GM19023 (cell line): ENCODE measurements around the gene RNU1-4.
"Not testable (repeated sequence)": the region's sequence is repeated elsewhere in the genome, so short reads cannot be mapped to it uniquely, and the experiment has no call there.

Source experiments
- ATAC-seq: cut with Tn5 transposase; IDR thresholded peaks from one replicate; pipeline ENCODE4 v1.9.1; 2021; ENCODE audit warnings: mild to moderate bottlenecking, moderate library complexity; ENCODE audit not compliant: unreplicated experiment

RNU1-4 gene

DNA sequence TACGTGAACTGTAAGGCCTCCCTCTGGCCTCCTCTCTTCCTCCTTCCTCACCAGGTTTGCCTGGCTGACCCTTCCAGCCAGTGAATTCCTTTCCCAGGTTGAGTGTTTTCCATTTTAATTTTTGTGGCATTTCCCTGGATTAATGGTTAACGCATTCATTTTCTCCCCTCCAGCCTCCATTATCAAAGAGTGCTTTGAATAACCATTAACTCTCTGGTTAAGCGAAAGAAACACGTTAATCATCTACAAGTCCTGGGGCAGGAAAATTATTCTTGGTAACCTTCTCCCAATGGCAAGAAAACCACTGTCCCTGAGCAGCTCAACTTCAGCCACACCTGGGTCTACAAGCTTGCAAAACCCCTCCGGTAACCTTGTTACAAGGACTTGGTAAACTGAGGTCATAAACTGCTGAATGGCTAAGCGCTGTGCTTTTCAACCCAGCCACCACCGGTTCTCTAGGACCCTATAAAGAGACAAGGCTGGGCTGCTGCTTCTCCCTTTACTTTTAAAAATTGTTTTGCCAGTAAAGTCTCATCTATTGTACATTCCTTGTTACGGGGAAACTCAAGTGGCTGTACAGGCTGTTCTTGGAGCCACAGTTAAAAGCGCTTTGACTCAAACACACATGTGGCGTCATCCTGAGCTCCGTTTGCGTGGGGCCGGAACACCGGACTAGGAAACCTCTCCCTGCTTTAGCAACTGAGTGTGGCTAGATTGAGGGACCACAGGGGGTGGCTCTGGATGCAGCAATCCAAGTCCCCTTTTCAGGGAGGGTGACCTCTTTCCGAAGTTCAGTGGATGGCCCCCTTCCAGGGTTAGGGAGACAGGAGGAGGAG, 24.7 kb downstream of the RNU1-4 start:
- ATAC-seq, result not testable (repeated sequence)

DNA sequence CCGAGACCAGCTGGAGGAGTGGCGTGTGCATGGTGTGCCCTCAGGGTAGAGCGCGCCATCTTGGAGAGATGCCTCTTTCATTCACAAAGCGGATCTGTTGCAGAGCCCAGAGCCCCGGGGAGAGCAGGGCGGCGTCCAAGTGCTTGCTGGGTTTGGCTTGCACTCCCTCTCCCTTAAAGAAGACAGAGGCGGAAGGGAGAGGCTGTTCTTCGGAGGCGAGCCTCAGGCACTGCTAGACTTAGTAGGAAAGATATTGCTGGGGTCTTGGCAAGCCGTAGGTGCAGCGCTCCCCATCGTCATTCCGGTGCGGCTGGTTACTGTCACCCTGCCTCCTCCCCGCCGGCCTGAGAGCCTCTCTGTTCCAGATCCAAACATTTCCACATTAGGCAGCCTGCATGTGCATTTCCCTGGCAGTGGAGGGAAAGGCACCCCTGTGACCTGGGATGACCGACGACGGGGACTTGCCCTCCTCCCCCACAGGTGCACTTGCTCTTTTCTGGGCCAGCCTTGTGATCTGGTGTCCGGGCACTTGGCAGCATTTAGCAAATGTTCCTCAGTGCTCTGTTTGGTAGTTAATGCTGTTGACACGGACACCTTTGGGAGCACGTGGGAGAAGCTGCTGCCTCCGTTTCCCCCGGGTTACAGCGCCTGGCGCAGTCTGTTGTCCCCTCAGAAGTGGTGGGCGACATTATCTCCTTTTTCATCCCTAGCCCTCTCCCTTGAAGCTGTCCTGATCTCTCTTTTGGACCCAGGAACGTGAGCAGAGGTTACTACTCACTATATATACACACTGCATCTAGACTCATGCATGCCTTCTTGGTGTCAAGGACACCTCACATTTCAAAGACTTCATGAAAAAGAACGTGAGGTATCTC, 25.7 kb downstream of the RNU1-4 start:
- not testable (repeated sequence) for ATAC-seq

DNA sequence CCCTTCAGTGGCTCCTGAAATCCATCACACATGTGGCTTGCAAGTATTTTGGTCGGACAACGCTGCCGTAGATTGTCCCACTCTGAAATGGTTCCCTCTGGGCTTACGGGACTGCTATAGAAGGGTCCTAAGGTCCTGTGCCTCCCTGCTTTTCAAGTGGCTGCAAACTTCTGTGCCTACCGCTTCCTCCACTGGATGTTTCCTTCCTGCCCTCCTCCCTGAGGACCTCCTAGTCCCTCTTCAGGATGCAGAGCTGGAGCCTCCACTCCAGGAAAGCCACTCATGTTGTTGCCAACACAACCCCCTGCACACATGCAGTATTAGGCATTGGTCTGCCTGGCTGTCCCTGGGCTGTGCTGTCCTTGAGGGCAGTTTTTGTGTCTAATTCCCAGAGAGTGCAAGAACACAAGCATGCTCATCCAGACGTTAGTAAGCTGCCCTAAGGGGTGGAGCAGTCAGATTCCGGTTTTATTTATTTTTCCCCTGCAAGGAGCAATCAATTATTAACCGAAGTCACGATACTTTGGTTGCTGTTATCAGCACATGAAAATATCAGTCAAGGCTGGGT, 26.5 kb downstream of the RNU1-4 start:
- ATAC-seq, result not testable (repeated sequence)

DNA sequence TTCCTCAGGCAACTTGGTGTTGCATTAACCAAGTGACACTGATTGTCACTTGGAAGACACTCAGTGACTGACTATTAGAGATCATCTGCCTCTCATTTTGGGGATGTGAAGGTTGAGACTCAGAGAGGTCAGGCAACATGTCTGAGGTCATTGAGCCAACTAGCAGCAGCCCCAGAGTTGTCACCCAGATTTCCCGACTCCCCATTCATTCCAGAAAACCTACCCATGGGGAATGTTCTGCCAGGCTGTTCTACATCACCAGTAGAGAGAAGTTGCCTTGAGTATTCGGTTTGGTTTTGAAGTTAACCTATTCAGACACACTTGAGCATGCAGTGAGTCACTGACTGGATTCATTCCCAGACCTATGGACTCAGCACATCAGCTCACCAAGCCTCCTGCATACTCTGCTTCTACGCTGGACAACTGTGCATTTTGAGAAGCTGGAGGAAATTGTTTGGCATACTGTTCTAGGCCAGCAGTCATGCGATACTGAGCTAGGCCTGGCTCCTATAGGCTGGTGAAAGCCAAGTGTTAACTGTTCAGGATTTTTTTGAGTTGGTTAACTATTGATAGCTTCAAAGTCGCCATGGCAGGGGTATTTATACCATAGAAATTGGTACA, 29.9 kb downstream of the RNU1-4 start:
- not testable (repeated sequence) for ATAC-seq

DNA sequence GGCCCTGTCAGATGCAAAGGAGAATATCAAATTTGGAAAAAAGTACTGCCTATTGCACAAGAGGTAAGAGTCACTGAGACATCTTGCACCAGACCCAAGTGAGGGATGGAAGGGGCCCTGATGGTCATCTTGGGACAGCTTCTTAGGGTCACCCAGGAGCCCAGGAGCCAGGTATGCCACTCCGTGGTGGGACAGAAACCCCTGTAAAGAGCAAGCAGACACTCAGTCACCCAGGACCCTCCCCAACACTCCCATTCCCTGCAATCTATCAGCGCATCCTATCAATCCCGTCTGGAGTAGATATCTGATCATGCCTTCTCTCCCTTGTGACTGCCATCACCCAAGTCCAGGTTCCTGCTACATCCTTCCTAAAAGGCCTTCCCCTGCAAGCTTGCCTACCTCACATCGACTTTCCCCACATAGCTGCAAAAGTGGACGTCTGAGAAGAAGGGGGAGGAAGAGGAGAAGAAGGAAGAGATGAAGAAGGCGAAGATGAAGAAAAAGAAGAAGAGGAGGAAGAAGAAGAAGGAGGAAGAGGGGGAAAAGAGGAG, 30.7 kb downstream of the RNU1-4 start:
- ATAC-seq, result not testable (repeated sequence)

DNA sequence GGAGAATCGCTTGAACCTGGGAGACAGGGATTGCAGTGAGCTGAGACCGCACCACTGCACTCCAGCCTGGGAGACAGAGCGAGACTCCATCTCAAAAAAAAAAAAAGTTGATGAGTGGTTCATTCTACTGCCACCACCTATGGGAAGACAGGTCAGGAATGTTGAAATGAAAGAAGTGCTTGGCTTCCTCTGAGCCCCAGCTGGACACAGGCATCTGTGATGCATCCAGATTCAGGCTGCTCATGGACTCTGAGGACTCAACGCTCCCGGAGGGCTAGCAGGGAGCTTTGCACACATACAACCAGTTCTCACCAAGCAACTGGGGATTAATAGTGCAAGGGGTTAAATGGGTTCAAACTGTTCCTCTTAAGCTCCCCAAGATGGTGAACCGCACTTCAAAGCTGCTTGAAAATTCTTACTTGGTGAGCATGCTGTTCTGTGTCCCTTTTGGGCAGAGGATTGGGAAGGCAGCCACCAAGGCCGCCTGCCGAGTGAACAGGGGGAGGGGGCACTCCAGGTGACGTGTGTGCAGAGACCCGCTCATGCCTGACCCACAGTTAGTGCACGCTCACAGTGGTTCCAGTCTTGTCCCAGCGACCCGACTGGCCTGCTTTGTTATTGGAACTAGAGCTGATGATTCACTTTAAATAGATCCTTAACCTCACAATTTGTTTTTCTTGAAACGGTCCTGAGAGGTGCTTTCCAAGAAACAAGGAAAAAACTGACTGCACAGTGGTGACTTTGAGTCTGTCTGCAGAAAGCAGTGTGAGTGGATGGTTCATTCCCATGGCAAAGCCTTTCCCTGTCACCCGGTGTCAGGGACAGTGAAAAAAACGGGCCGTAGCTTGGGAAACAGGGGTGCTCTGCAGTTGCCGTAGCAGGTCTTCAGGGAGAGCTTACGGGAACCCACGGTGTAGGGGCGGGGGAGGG, 32.2 kb downstream of the RNU1-4 start:
- not testable (repeated sequence) for ATAC-seq

DNA sequence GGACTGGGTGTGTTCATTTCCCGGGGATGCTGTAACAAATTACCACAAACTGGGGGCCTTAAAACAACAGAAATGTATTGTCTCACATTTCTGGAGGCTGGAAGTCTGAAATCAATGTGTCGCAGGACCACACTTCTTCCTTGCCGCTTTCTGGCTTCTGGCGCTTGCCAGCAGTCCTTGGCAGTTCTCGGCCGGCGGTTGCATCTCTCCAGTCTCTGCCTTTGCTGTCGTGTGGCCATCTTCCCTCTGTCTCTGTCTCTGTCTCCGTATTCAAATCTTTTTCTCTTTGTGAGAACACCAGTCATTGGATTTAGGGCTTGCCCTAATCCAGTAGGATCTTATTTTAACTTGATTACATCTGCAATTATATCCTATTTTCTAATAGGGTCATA, 32.9 kb downstream of the RNU1-4 start:
- ATAC-seq, result not testable (repeated sequence)

DNA sequence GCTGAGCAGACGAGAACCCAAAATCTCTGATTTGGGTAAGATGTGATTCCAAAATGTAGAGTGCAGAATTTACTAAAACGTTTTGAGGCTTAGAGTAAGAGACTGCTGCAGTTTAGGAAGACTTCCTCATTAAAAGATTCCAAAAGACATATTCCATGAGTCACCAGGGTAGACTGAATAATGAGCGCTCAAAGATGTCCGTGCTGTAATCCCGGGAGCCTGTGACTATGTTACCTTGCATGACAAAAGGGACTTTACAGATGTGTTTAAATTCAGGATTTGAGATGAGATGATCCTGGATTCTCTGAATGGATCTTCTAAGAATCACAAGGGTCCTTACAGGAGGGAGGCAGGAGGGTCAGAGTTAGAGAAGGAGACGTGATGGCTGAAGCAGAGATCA, 33.4 kb downstream of the RNU1-4 start:
- not testable (repeated sequence) for ATAC-seq

DNA sequence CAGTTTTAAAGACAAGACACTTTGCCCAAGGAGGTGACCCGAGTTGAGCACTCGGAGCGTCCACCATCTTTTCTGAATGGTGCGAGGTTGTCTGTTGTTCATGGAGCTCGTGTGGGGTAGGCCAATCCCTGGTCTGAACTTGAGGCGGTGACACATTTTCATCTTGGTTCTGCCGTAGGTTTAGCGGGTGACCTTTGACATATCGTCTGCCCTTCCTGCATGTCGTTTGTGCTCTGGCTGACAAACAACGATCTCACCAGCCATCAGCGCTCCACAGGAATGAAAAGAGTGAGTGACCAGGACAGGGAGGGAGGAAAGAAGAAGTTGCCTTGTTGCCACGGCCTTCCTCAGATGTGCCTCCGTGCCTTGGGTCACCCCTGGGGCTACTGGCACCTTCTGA, 34.5 kb downstream of the RNU1-4 start:
- not testable (repeated sequence) for ATAC-seq

DNA sequence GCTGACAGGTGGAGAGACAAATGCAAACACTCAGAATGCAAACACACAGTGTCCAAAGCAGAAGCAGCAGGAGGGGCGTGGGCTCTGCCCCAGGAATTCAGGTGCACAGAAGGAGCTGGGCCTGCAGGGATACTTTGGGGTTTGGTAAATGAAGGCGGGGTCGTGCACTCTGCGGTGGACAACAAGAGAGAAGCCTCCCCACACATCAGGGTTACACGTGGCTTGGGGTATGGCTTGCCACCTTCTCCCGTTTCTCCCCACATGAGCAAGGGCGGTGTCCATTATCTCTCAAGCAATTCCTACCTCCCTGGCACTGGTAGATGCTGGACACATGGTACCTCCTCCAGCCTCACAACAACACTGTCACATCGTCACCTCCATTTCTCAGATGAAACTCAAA, 35.0 kb downstream of the RNU1-4 start:
- not testable (repeated sequence) for ATAC-seq

DNA sequence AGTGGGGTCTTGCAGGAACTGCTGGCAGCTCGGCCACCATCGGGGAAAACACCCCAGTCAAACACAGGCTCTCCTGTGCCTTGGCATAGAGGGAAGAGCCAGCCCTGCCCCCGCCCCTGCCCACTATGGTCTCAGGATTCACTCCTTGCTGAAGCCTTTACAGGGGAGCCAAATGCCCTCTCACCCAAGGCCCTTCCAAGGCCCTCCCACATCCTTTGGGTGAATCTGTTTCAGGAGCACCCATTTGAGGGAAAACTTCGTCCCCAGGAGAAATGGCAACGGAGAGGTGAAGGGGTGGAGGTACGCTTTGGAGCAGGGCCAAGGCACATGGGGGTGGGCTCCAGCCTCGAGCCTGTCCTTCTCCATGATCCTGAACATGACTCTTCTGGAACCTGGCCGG, 35.9 kb downstream of the RNU1-4 start:
- ATAC-seq, result not testable (repeated sequence)

DNA sequence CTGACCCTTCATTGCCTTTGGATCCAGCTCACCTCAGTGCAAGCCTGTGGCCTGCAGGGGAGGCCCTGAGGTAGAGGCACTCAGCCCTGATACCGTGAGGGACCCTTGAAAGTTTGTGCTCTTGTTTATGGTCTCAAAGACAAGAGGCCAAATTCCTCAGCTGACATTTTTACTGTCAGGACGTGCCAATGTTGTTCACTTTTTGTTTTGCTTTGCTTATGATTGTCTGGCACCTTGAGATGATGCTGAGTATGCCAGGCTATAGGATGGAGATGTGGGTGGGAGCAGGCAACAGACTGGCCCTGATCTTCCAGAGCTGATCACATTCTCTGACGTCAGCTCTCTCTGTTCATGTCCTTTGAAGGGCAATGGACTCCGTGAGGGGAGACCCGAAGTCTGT, 36.5 kb downstream of the RNU1-4 start:
- not testable (repeated sequence) for ATAC-seq

DNA sequence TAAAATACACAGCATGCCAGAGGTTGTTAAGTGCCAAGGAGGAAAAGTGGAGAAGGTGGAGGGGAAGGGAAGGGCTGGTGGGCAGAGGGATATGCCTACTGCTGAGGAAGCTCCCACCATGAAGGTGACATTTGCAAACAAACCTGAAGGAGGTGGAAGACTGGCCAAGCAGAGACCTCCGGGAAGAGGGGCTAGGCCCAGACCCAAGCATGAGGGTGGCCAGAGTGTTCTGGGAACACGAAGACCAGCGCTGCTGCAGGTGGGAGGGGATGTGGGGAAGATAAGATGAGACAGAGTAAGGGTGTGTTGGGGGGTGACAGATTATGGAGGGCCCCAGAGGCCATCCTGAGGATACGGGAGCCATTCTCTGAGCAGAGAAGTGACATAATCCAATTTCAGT, 37.5 kb downstream of the RNU1-4 start:
- not testable (repeated sequence) for ATAC-seq

DNA sequence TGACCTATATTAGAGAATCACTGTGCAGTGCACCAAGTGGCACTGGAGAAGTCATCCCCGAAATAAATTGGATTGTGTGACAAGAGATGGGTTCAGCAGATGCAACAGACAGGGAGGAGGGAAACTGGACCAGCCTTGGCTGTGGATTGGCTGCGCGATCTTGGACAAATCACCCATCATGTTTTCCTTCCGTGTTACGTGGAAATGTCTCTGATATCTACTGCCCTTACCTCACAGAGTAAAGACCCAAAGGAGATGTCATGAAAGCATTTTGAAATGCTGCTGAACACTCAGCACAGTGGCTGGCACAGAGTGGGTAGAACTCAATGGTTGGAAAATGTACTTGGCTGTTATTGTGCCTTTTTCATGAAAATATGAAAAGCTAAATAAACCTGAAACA, 39.2 kb downstream of the RNU1-4 start:
- not testable (repeated sequence) for ATAC-seq

DNA sequence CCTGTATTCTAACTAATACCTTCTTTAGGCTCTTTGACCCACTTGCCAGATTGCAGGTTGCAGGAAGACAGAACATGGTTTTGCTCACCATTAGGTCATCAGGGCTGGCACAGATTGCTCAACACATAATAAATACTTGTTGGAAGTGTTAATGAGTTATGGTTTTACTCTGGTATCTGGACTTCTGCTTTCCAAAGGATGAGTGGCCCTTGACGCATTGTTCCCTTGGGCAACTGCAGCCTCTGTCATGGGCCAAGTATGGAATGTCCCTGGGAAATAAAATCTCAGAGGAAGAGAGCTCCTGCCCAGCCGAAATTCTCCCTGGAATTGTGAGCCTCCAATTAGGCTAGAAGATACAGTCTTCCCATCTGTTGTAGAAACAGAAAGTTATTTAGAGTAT, 40.7 kb downstream of the RNU1-4 start:
- not testable (repeated sequence) for ATAC-seq

DNA sequence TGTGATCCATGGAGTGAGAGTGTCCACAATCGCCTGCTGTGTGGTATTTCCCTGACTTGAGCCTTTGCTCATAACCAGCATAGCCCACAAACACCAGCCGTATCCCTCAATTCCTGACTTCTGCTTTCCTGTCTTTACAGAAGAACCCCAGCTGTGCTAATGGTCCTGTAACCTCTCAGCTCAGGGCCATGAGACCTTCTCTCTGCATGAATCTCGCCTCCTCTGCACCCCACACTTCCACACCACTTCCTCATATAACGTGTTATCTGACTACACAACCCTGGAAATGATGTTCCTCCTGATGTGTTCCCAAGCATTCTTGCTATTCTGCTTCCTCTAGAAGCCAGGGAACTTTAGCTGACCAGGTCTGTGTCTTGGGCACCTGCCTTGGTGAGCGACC, 41.3 kb downstream of the RNU1-4 start:
- not testable (repeated sequence) for ATAC-seq

DNA sequence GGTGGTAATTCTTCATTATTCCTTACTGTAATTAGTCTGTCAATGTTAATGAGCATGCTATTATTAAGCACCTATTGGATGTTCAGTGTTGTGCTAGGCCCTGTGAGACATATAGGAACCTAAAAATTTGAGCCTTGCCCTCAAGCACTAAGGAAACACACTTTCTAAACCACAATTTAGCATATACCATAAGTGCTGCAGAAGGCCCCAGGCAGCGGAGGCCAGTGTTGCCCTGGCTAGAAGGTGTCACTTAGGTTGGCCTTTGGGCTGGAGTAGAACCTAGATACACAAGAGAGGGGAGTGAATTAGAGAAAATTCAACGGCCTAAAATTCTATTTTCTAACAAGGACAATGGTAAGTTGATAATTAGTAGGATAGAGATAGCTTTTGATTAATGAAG, 44.6 kb downstream of the RNU1-4 start:
- ATAC-seq, result not testable (repeated sequence)

DNA sequence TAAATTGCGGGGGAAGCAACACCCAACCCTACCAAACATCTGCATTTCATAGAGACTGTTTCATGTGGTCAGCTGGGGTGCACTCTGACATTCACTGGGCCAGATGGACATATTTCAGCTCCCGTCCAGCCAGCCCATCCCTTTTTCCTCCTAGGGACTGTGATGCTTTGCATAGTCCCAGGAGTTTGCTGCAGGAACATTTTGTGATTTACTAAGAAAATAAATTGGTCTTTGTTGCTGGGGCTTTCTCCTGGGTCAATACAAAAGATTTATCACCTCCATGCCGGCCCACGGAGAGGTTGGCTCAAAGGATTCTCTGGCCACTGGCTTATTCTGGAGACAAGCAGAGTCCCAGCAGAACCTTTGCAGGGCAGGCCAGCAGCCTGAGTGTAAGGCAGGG, 46.0 kb downstream of the RNU1-4 start:
- ATAC-seq, result not testable (repeated sequence)

DNA sequence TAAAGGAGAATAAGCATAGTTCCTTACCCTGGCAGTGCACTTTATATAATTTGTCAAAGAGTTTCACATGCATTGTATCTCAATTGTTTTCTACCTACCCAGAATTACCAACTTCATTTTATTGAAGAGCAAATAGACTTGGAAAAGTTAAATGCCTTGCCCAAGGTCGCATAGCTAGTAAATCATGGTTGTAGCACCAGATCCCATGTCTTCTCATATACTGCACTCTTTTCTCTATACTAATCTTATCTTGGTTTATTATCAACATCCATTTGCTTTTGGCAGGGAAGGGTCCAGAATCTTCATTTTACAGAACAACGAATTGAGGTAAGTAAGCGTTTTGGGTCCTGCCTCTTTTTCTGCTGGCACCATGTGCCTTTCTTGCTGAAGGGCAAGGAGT, 46.9 kb downstream of the RNU1-4 start:
- not testable (repeated sequence) for ATAC-seq

DNA sequence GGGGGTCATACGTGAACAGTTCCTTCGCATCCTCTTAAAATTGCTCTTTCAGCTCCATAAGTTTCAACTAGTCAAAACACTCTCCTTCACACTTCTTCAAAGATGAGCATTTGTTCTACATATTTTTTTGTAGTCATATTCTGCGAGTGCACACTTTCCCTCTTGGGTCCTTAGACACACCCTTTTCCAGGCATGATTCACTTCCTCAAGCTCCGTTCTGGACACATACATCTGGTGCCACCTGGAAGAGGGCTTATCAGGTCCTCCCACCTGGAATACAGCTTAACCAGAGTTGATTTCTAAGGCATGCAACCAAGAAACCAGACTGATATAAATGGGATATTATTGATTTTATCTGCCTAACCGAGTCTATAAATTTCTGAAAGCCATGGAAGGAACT, 47.4 kb downstream of the RNU1-4 start:
- ATAC-seq, result not testable (repeated sequence)
